HCT116 (cell line): ENCODE data around the gene MCC.

Experiments
- ATF3 ChIP-seq: IDR thresholded peaks from 2 replicates; pipeline ENCODE4 v1.6.1; 2012
- CEBPB ChIP-seq: IDR thresholded peaks from 2 replicates; pipeline ENCODE4 v1.6.1; 2012; ENCODE audit warnings: low read depth
- CTCF ChIP-seq, 3 experiments: fragments of 200-600 bp in 1 of 3; sonication (generic) in 1 of 3; IDR thresholded peaks in 2 of 3; conservative IDR thresholded peaks in 1 of 3; 2 replicates each; pipeline ENCODE4 v1.5.1; 2012 to 2017; ENCODE audit warnings: low read depth in 2 of 3, low read length in 2 of 3, antibody characterized with exemption in 1 of 3, borderline replicate concordance in 1 of 3, control low read depth in 1 of 3, mild to moderate bottlenecking in 1 of 3, mixed read lengths in 1 of 3, mixed run types in 1 of 3, moderate library complexity in 1 of 3; ENCODE audit not compliant: insufficient read depth in 1 of 3
- ELF1 ChIP-seq: IDR thresholded peaks from 2 replicates; pipeline ENCODE4 v1.6.1; 2012; ENCODE audit warnings: low read depth, borderline replicate concordance
- EZH2 ChIP-seq: fragments of 200-600 bp; sonication (generic); IDR thresholded peaks from 2 replicates; pipeline ENCODE4 v1.6.1; 2017; ENCODE audit warnings: antibody characterized with exemption, mixed run types
- MAX ChIP-seq: IDR thresholded peaks from 2 replicates; pipeline ENCODE4 v1.6.1; 2012
- POLR2A ChIP-seq: IDR thresholded peaks from 2 replicates; pipeline ENCODE4 v1.7.0; 2011; ENCODE audit warnings: borderline replicate concordance; ENCODE audit not compliant: insufficient read depth, insufficient read length; ENCODE audit errors: extremely low read depth
- POLR2AphosphoS5 ChIP-seq: IDR thresholded peaks from 2 replicates; pipeline ENCODE4 v1.6.1; 2011; ENCODE audit warnings: mild to moderate bottlenecking, low read depth, low read length, moderate library complexity
- RAD21 ChIP-seq: IDR thresholded peaks from 2 replicates; pipeline ENCODE4 v1.6.1; 2012; ENCODE audit warnings: low read depth, mild to moderate bottlenecking
- SIN3A ChIP-seq: IDR thresholded peaks from 2 replicates; pipeline ENCODE4 v1.6.1; 2012; ENCODE audit warnings: low read depth
- ZFX ChIP-seq: fragments of 450-650 bp; IDR thresholded peaks from 2 replicates; pipeline ENCODE4 v1.6.1; 2017
- ZNF274 ChIP-seq: fragments of 200-500 bp; sonication (Bioruptor generic); IDR thresholded peaks from 2 replicates; pipeline ENCODE4 v1.6.1; 2014; ENCODE audit warnings: mild to moderate bottlenecking, low read depth, low read length, inconsistent platforms

DNA sequence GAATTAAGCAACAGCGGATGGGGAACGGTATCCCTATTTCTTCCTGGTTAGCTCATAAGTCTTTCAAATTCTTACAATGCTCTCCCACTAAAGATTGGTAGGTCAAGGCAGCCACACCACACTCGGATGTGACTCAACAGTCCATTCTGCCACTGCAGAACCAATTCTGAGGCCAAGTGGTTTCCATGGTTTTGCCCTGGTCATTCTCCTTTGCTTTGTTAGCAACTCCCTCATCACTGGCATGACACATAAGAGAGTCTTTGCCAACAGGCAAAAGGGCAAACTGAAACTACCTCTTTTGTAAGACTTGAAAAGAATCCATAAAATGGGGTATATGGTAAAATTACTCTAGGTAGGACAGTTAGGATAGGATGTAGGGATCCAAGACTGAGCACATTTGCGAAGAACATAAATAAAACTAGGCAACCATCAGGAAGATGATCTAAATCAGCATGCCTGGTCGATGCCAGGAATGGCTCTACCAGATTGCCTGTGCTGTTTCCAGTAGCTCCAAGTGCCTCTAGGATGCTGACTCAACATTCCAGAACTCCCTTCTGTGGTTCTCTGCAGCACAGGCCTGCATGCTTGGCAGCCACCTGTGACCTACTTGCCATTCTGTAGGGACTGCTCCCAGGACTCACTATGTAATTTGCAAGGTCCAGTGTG is 406.2 kb downstream of the MCC start:
- TF ChIP-seq ATF3 (no peak), MAX (no peak), CTCF (IDR thresholded peaks at IDR 0.05 in 2 of 3, conservative IDR thresholded peaks at IDR 0.05 in 1 of 3; ENCODE audit: borderline replicate concordance in 1 of 3, insufficient read depth in 1 of 3, low read depth in 2 of 3, low read length in 2 of 3) (no peak), CEBPB (no peak), POLR2A (no peak), EZH2 (no peak), ZNF274 (no peak), RAD21 (no peak), SIN3A (no peak), POLR2AphosphoS5 (no peak), ZFX (no peak), ELF1 (no peak)
